Measurements from ENCODE around the gene FAM167B. TPM values are rescaled to one million over a fixed set of nuclear protein-coding genes. Genes with fewer than 3 reads are reported as not detected.

Gene FAM167B
- total and polyA plus RNA-seq, 7 donors: 0.71 to 9.0 (median 3.0) TPM; not detected in 1

GRCh38 chr1:32232558-32233304, 14.3 kb upstream of the FAM167B start:
- Histone ChIP-seq H3K4me3 (no peak overlapping the region), H3K27ac (no peak overlapping the region), H3K36me3 (peaks cover 18 to 54% (median 32%) of the 10 kb centered on the region in 4 donors), H3K9me3 (no peaks in the 10 kb centered on the region), H3K4me1 (no peaks in the 10 kb centered on the region), H3K27me3 (no peaks in the 10 kb centered on the region)
- TF ChIP-seq POLR2AphosphoS5 (IDR thresholded peaks at IDR 0.05) (no peak), EP300 (IDR thresholded peaks at IDR 0.05) (no peak), CTCF (IDR thresholded peaks at IDR 0.05) (no peak), POLR2A (IDR thresholded peaks at IDR 0.05) (no peak)
- DNase-seq: no peak
- 85 to 91% methylated on average over 8 of the region's 8 CpGs for WGBS, 2 donors
- intact Hi-C loops (cut with DNase I): no loop called here

- Histone ChIP-seq H3K27ac (no peak overlapping the region), H3K27me3 (no peaks in the 10 kb centered on the region), H3K36me3 (peaks cover 3 to 33% (median 15%) of the 10 kb centered on the region in 4 donors), H3K4me1 (peaks cover 0 to 2% (median 1%) of the 10 kb centered on the region in 4 donors), H3K4me3 (no peak overlapping the region), H3K9me3 (no peaks in the 10 kb centered on the region)
- intact Hi-C loops (cut with DNase I): no loop called here
- DNase-seq: no peak
- TF ChIP-seq EP300 (IDR thresholded peaks at IDR 0.05): no peak
- TF ChIP-seq POLR2AphosphoS5 (IDR thresholded peaks at IDR 0.05): no peak
- TF ChIP-seq CTCF (IDR thresholded peaks at IDR 0.05): no peak
- WGBS, 2 donors: 91 to 92% methylated on average over 7 of the region's 7 CpGs
Measured at GRCh38 chr1:32234792-32235191, 12.2 kb upstream of the FAM167B start.

- Histone ChIP-seq H3K27ac (peak overlapping the region; percentile 75 to 91 (median 80)), H3K9me3 (no peaks in the 10 kb centered on the region), H3K27me3 (no peaks in the 10 kb centered on the region), H3K4me3 (no peak overlapping the region), H3K36me3 (peaks cover 0 to 5% (median 0%) of the 10 kb centered on the region in 4 donors), H3K4me1 (peaks cover 0 to 32% (median 18%) of the 10 kb centered on the region in 4 donors)
- 25 to 60% methylated on average over 4 of the region's 4 CpGs for WGBS, 2 donors
- TF ChIP-seq CTCF (IDR thresholded peaks at IDR 0.05) (no peak), EP300 (IDR thresholded peaks at IDR 0.05) (no peak), POLR2AphosphoS5 (IDR thresholded peaks at IDR 0.05) (no peak), POLR2A (IDR thresholded peaks at IDR 0.05) (no peak)
- no peak for DNase-seq
- intact Hi-C loops (cut with DNase I): no loop called here
Measured at GRCh38 chr1:32239337-32239736, 7.7 kb upstream of the FAM167B start.

GRCh38 chr1:32239790-32240139, 7.3 kb upstream of the FAM167B start:
- Histone ChIP-seq H3K27ac (peak overlapping the region; percentile 75 to 91 (median 80)), H3K4me1 (peaks cover 0 to 32% (median 18%) of the 10 kb centered on the region in 4 donors), H3K27me3 (no peaks in the 10 kb centered on the region), H3K36me3 (peaks cover 0 to under 1% (median 0%) of the 10 kb centered on the region in 4 donors), H3K4me3 (peak overlapping the region; percentile 57 to 64 (median 63)), H3K9me3 (no peaks in the 10 kb centered on the region)
- intact Hi-C loops (cut with DNase I): loop anchor here (1.0 kb wide), 1 partner anchor 17 kb away; the partner anchor contains the start of genes EIF3I and TMEM234
- DNase-seq: peak; percentile 65
- TF ChIP-seq CTCF (IDR thresholded peaks at IDR 0.05): no peak
- TF ChIP-seq POLR2AphosphoS5 (IDR thresholded peaks at IDR 0.05): no peak
- no peak for TF ChIP-seq POLR2A (IDR thresholded peaks at IDR 0.05)
- no peak for TF ChIP-seq EP300 (IDR thresholded peaks at IDR 0.05)
- WGBS, 2 donors: 49 to 77% methylated on average over 20 of the region's 20 CpGs
